OCI-LY3 (cell line): ENCODE data around the gene MYLK.

Source experiments
- H2AFZ ChIP-seq: fragments of 200-600, 300-600 bp; shearing (Covaris generic); 2 replicates; pipeline ENCODE4 v1.6.0; 2014; ENCODE audit warnings: antibody characterized with exemption, low read depth, low read length
- H3K27ac ChIP-seq: fragments of 200-600, 300-600 bp; sonication (generic); 2 replicates; pipeline ENCODE4 v1.5.1; 2014; ENCODE audit warnings: mild to moderate bottlenecking, low read length, moderate library complexity, mixed read lengths
- H3K27me3 ChIP-seq: fragments of 200-600, 300-600 bp; sonication (generic); 2 replicates; pipeline ENCODE4 v1.6.1; 2014; ENCODE audit warnings: low read depth, low read length, mixed read lengths
- H3K36me3 ChIP-seq: fragments of 200-600, 300-600 bp; sonication (generic); replicated peaks from 2 replicates; pipeline ENCODE3; 2014; ENCODE audit warnings: low read depth, low read length, mixed read lengths
- H3K4me1 ChIP-seq: fragments of 300-600, 200-600 bp; sonication (generic); 2 replicates; pipeline ENCODE4 v1.6.1; 2014; ENCODE audit warnings: low read length, mixed read lengths
- H3K4me2 ChIP-seq: fragments of 200-600, 300-600 bp; sonication (generic); 2 replicates; pipeline ENCODE4 v1.6.1; 2014; ENCODE audit warnings: low read length, mixed read lengths
- H3K4me3 ChIP-seq: fragments of 300-600, 200-600 bp; sonication (generic); 2 replicates; pipeline ENCODE4 v1.5.1; 2014; ENCODE audit warnings: antibody characterized with exemption, mild to moderate bottlenecking, low read length, moderate library complexity
- H3K79me2 ChIP-seq: fragments of 300-600, 200-600 bp; shearing (Covaris generic); 2 replicates; pipeline ENCODE4 v1.6.1; 2014; ENCODE audit warnings: mild to moderate bottlenecking, low read length, mixed read lengths
- H3K9ac ChIP-seq: fragments of 300-600, 200-600 bp; shearing (Covaris generic); 2 replicates; pipeline ENCODE4 v1.6.0; 2014; ENCODE audit warnings: mild to moderate bottlenecking, low read length, moderate library complexity
- H3K9me3 ChIP-seq: fragments of 200-600, 300-600 bp; shearing (Covaris generic); 2 replicates; pipeline ENCODE4 v1.6.1; 2014; ENCODE audit warnings: low read length, mixed read lengths; ENCODE audit not compliant: insufficient read depth
- H4K20me1 ChIP-seq: fragments of 200-600, 300-600 bp; sonication (generic); 2 replicates; pipeline ENCODE4 v1.6.1; 2016; ENCODE audit warnings: low read length, mixed read lengths; ENCODE audit not compliant: insufficient read depth
- CTCF ChIP-seq: fragments of 200-600, 300-600 bp; sonication (generic); IDR thresholded peaks from 2 replicates; pipeline ENCODE4 v1.5.1; 2014; ENCODE audit warnings: antibody characterized with exemption, low read length, low read depth
- EZH2phosphoT487 ChIP-seq: fragments of 200-600 bp; shearing (Covaris generic); IDR thresholded peaks from 2 replicates; pipeline ENCODE4 v1.6.1; 2018; ENCODE audit warnings: antibody characterized with exemption, mixed run types, low read depth

Gene MYLK

GRCh38 chr3:123757281-123757940 lies 126.7 kb downstream of the MYLK start:
- Histone ChIP-seq H2AFZ (peak overlapping the region; percentile 86), H3K4me2 (peak overlapping the region; percentile 63), H3K9me3 (no peaks in the 10 kb centered on the region), H3K9ac (peak overlapping the region; percentile 11; the same call in 1 of the 2 replicates), H3K4me1 (peaks cover 17% of the 10 kb centered on the region), H4K20me1 (no peaks in the 10 kb centered on the region), H3K4me3 (peak overlapping the region; percentile 58), H3K27me3 (peaks cover 13% of the 10 kb centered on the region), H3K27ac (no peak overlapping the region), H3K36me3 (no peaks in the 10 kb centered on the region), H3K79me2 (no peaks in the 10 kb centered on the region)
- no peak for TF ChIP-seq CTCF
- no peak for TF ChIP-seq EZH2phosphoT487

GRCh38 chr3:123755501-123755900 lies 128.6 kb downstream of the MYLK start:
- TF ChIP-seq CTCF (no peak), EZH2phosphoT487 (no peak)
- no peaks in the 10 kb centered on the region for H3K36me3 ChIP-seq
- H3K4me1 ChIP-seq: peaks cover 17% of the 10 kb centered on the region
- H3K27me3 ChIP-seq: peaks cover 13% of the 10 kb centered on the region
- H3K9ac ChIP-seq: no peak overlapping the region
- H4K20me1 ChIP-seq: no peaks in the 10 kb centered on the region
- H3K79me2 ChIP-seq: no peaks in the 10 kb centered on the region
- H3K9me3 ChIP-seq: no peaks in the 10 kb centered on the region
- no peak overlapping the region for H3K27ac ChIP-seq
- no peak overlapping the region for H3K4me3 ChIP-seq
- no peak overlapping the region for H2AFZ ChIP-seq
- no peak overlapping the region for H3K4me2 ChIP-seq

- no peak overlapping the region for H3K27ac ChIP-seq
Observed at GRCh38 chr3:123755085-123755484, 129.0 kb downstream of the MYLK start.

GRCh38 chr3:123753286-123753685 lies 130.8 kb downstream of the MYLK start:
- H4K20me1 ChIP-seq: no peaks in the 10 kb centered on the region
- peaks cover 1% of the 10 kb centered on the region; the same call in 1 of the 2 replicates for H3K27me3 ChIP-seq
- no peaks in the 10 kb centered on the region for H3K9me3 ChIP-seq
- H3K4me1 ChIP-seq: peaks cover 15% of the 10 kb centered on the region
- H3K27ac ChIP-seq: no peak overlapping the region
- H3K4me3 ChIP-seq: no peak overlapping the region
- no peaks in the 10 kb centered on the region for H3K79me2 ChIP-seq
- H3K9ac ChIP-seq: no peak overlapping the region
- H2AFZ ChIP-seq: no peak overlapping the region
- no peak overlapping the region for H3K4me2 ChIP-seq
- no peaks in the 10 kb centered on the region for H3K36me3 ChIP-seq
- TF ChIP-seq CTCF: no peak
- no peak for TF ChIP-seq EZH2phosphoT487

More at GRCh38 chr3:123755085-123755484, 129.0 kb downstream of the MYLK start:
- Histone ChIP-seq H2AFZ (no peak overlapping the region), H3K79me2 (no peaks in the 10 kb centered on the region), H3K4me1 (peaks cover 17% of the 10 kb centered on the region), H3K36me3 (no peaks in the 10 kb centered on the region), H4K20me1 (no peaks in the 10 kb centered on the region), H3K27me3 (peaks cover 13% of the 10 kb centered on the region), H3K4me2 (no peak overlapping the region), H3K9me3 (no peaks in the 10 kb centered on the region), H3K4me3 (no peak overlapping the region), H3K9ac (no peak overlapping the region)
- no peak for TF ChIP-seq CTCF
- TF ChIP-seq EZH2phosphoT487: no peak
